ENCODE data around the gene DET1.

Gene DET1

DNA sequence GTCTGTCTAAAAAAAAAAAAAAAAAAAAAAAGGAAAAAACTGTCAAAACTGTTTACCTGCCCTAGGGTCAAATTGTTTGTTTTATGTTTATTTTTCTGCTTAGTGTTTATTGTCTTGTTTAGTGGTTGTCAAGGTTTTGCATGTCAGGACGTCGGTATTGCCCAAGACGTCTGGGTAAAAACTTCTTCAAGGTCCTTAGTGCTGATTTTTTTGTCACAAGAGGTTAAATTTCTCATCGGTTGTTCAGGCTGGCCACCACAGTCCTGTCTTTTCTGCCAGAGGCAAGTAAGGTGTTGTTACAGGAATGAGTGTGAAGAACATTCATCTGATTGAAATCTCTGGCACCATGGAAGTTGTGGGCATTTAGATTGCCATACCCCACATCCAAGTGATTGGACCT lies 7.0 kb downstream of the DET1 start:
- Histone ChIP-seq H3F3A (ENCODE audit: low read depth) (no peaks in the 10 kb centered on the region), H3K27me3 (ENCODE audit: insufficient read depth, low read length, poor library complexity, severe bottlenecking) (peaks cover 32% of the 10 kb centered on the region), H3K9me3 (ENCODE audit: insufficient read depth, low read depth, low read length) (peaks cover 6% of the 10 kb centered on the region; the same call in 1 of the 2 replicates), H3K9me2 (replicated peaks; ENCODE audit: low read depth, low read length) (no peaks in the 10 kb centered on the region), H3K36me3 (ENCODE audit: insufficient read depth, low read length) (no peaks in the 10 kb centered on the region), H3K4me3 (ENCODE audit: low read length, poor library complexity, severe bottlenecking) (no peak overlapping the region), H3K79me2 (ENCODE audit: insufficient read depth, low read length) (no peaks in the 10 kb centered on the region), H3K4me1 (ENCODE audit: insufficient read depth, low read length, poor library complexity, severe bottlenecking) (no peaks in the 10 kb centered on the region), H2AFZ (ENCODE audit: low read length) (no peak overlapping the region), H3K9ac (ENCODE audit: low read depth, low read length, poor library complexity, severe bottlenecking) (no peak overlapping the region), H3K4me2 (ENCODE audit: low read depth, low read length, poor library complexity, severe bottlenecking) (no peak overlapping the region), H4K20me1 (ENCODE audit: insufficient read depth, low read length, poor library complexity, severe bottlenecking) (no peaks in the 10 kb centered on the region)
- TF ChIP-seq, protein P1, sequence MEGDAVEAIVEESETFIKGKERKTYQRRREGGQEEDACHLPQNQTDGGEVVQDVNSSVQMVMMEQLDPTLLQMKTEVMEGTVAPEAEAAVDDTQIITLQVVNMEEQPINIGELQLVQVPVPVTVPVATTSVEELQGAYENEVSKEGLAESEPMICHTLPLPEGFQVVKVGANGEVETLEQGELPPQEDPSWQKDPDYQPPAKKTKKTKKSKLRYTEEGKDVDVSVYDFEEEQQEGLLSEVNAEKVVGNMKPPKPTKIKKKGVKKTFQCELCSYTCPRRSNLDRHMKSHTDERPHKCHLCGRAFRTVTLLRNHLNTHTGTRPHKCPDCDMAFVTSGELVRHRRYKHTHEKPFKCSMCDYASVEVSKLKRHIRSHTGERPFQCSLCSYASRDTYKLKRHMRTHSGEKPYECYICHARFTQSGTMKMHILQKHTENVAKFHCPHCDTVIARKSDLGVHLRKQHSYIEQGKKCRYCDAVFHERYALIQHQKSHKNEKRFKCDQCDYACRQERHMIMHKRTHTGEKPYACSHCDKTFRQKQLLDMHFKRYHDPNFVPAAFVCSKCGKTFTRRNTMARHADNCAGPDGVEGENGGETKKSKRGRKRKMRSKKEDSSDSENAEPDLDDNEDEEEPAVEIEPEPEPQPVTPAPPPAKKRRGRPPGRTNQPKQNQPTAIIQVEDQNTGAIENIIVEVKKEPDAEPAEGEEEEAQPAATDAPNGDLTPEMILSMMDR (conservative IDR thresholded peaks at IDR 0.05; ENCODE audit: low read length), result no peak
- no peak for TF ChIP-seq EZH2phosphoT487 (IDR thresholded peaks at IDR 0.05; ENCODE audit: borderline replicate concordance)

DNA sequence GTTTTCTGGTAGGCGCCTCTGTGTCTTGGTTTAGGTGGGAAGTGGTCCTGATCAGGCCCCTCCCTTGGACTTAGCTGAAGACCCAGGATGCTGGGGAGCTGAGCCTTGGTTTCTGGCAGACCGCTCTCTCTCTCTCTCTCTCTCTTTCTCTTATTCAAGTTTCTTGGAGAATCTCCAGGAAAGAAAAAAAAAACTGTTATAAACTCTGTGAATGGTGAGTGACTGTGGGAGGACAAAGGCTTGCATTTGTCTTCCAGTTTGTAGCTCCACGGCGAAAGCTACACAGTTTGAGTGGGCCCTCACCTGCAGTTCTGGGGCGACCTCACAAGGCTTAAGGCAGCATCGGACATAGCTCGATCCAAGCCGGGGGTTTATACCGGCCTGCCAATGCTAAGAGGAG lies 7.5 kb downstream of the DET1 start:
- Histone ChIP-seq H3K4me2 (ENCODE audit: low read depth, low read length, poor library complexity, severe bottlenecking) (no peak overlapping the region), H3F3A (ENCODE audit: low read depth) (no peaks in the 10 kb centered on the region), H3K36me3 (ENCODE audit: insufficient read depth, low read length) (no peaks in the 10 kb centered on the region), H4K20me1 (ENCODE audit: insufficient read depth, low read length, poor library complexity, severe bottlenecking) (no peaks in the 10 kb centered on the region), H3K27me3 (ENCODE audit: insufficient read depth, low read length, poor library complexity, severe bottlenecking) (peaks cover 27% of the 10 kb centered on the region), H3K9me2 (replicated peaks; ENCODE audit: low read depth, low read length) (no peaks in the 10 kb centered on the region), H3K79me2 (ENCODE audit: insufficient read depth, low read length) (no peaks in the 10 kb centered on the region), H2AFZ (ENCODE audit: low read length) (no peak overlapping the region), H3K4me3 (ENCODE audit: low read length, poor library complexity, severe bottlenecking) (no peak overlapping the region), H3K4me1 (ENCODE audit: insufficient read depth, low read length, poor library complexity, severe bottlenecking) (no peaks in the 10 kb centered on the region), H3K9ac (ENCODE audit: low read depth, low read length, poor library complexity, severe bottlenecking) (no peak overlapping the region), H3K9me3 (ENCODE audit: insufficient read depth, low read depth, low read length) (peaks cover 6% of the 10 kb centered on the region; the same call in 1 of the 2 replicates)
- TF ChIP-seq, protein P1 (conservative IDR thresholded peaks at IDR 0.05; ENCODE audit: low read length), result no peak
- no peak for TF ChIP-seq EZH2phosphoT487 (IDR thresholded peaks at IDR 0.05; ENCODE audit: borderline replicate concordance)

DNA sequence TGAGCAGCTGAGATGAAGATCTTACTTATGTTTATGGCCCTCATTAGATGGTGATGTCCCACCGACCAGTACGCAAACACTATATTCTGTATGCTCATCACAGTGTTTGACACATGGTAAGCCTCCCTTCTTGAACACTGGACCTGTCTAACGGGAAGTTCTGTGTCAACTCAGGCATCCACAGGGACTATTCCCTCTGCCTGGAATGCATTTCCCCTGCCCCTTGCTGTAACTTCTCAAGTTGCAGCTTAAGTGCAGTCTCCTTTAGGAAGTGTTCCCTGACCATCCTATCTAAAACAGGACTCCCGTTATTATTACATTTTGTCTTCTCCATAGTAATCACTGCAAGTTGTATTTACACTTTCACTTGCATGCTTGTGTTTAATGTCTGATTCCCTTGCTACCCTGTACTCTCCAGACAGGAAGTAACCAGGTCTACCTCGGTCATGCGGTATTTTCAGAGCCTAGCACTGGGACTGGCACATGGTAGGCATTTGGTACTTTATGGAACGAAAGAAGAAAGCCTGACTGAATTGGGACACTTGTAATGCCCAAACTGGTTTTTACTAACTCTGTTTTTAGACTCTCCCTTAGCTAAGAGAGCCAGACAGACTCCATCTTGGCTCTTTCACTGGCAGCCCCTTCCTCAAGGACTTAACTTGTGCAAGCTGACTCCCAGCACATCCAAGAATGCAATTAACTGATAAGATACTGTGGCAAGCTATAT lies 8.7 kb downstream of the DET1 start:
- Histone ChIP-seq H3K27me3 (ENCODE audit: insufficient read depth, low read length, poor library complexity, severe bottlenecking) (peaks cover 15% of the 10 kb centered on the region), H3K4me3 (ENCODE audit: low read length, poor library complexity, severe bottlenecking) (no peak overlapping the region), H3K4me2 (ENCODE audit: low read depth, low read length, poor library complexity, severe bottlenecking) (no peak overlapping the region), H3K4me1 (ENCODE audit: insufficient read depth, low read length, poor library complexity, severe bottlenecking) (no peaks in the 10 kb centered on the region), H3K79me2 (ENCODE audit: insufficient read depth, low read length) (no peaks in the 10 kb centered on the region), H3K9me3 (ENCODE audit: insufficient read depth, low read depth, low read length) (peaks cover 6% of the 10 kb centered on the region; the same call in 1 of the 2 replicates), H2AFZ (ENCODE audit: low read length) (no peak overlapping the region), H3K36me3 (ENCODE audit: insufficient read depth, low read length) (no peaks in the 10 kb centered on the region), H3K9ac (ENCODE audit: low read depth, low read length, poor library complexity, severe bottlenecking) (no peak overlapping the region), H4K20me1 (ENCODE audit: insufficient read depth, low read length, poor library complexity, severe bottlenecking) (no peaks in the 10 kb centered on the region), H3K9me2 (replicated peaks; ENCODE audit: low read depth, low read length) (no peaks in the 10 kb centered on the region), H3F3A (ENCODE audit: low read depth) (no peaks in the 10 kb centered on the region)
- no peak for TF ChIP-seq EZH2phosphoT487 (IDR thresholded peaks at IDR 0.05; ENCODE audit: borderline replicate concordance)
- TF ChIP-seq, protein P1 (conservative IDR thresholded peaks at IDR 0.05; ENCODE audit: low read length), result no peak
